ENCODE data around the gene UMOD.

UMOD gene

DNA sequence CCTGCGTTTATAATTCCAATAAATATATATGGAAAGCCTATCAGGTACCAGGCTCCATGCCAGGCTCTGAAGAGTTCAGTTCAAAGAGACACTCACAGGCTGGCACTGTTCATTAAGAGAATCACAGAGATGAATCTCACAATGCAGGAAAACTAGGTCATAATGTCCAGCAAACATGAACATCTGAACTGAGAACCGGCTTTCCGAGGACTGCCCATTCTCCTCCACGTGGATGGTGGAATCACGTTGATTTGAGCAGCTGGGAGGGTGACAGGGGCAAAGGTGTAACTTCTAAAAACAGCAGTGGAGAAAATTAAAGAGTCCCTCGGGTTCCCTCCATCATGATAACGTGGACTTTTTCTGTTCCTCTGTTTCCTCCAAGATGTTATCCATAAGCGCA lies 35.4 kb downstream of the UMOD start:
- TF ChIP-seq POLR2AphosphoS5 (IDR thresholded peaks at IDR 0.05; ENCODE audit: low read depth): no peak
- TF ChIP-seq, protein P1, sequence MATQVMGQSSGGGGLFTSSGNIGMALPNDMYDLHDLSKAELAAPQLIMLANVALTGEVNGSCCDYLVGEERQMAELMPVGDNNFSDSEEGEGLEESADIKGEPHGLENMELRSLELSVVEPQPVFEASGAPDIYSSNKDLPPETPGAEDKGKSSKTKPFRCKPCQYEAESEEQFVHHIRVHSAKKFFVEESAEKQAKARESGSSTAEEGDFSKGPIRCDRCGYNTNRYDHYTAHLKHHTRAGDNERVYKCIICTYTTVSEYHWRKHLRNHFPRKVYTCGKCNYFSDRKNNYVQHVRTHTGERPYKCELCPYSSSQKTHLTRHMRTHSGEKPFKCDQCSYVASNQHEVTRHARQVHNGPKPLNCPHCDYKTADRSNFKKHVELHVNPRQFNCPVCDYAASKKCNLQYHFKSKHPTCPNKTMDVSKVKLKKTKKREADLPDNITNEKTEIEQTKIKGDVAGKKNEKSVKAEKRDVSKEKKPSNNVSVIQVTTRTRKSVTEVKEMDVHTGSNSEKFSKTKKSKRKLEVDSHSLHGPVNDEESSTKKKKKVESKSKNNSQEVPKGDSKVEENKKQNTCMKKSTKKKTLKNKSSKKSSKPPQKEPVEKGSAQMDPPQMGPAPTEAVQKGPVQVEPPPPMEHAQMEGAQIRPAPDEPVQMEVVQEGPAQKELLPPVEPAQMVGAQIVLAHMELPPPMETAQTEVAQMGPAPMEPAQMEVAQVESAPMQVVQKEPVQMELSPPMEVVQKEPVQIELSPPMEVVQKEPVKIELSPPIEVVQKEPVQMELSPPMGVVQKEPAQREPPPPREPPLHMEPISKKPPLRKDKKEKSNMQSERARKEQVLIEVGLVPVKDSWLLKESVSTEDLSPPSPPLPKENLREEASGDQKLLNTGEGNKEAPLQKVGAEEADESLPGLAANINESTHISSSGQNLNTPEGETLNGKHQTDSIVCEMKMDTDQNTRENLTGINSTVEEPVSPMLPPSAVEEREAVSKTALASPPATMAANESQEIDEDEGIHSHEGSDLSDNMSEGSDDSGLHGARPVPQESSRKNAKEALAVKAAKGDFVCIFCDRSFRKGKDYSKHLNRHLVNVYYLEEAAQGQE (IDR thresholded peaks at IDR 0.05; ENCODE audit: insufficient replicate concordance, low read depth): no peak
- no peak for TF ChIP-seq SPI1 (IDR thresholded peaks at IDR 0.05; ENCODE audit: borderline replicate concordance, low read depth)
- no peak for TF ChIP-seq GABPA (IDR thresholded peaks at IDR 0.05; ENCODE audit: low read depth)
- TF ChIP-seq, protein P2, sequence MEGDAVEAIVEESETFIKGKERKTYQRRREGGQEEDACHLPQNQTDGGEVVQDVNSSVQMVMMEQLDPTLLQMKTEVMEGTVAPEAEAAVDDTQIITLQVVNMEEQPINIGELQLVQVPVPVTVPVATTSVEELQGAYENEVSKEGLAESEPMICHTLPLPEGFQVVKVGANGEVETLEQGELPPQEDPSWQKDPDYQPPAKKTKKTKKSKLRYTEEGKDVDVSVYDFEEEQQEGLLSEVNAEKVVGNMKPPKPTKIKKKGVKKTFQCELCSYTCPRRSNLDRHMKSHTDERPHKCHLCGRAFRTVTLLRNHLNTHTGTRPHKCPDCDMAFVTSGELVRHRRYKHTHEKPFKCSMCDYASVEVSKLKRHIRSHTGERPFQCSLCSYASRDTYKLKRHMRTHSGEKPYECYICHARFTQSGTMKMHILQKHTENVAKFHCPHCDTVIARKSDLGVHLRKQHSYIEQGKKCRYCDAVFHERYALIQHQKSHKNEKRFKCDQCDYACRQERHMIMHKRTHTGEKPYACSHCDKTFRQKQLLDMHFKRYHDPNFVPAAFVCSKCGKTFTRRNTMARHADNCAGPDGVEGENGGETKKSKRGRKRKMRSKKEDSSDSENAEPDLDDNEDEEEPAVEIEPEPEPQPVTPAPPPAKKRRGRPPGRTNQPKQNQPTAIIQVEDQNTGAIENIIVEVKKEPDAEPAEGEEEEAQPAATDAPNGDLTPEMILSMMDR (IDR thresholded peaks at IDR 0.05; ENCODE audit: insufficient read depth, low read length): no peak
- Histone ChIP-seq H3K27ac (replicated peaks) (no peak overlapping the region), H3K27me3 (ENCODE audit: insufficient read depth, poor library complexity, severe bottlenecking) (no peaks in the 10 kb centered on the region), H3K4me3 (replicated peaks; ENCODE audit: insufficient read depth, low read length) (no peak overlapping the region)
- DNase-seq (ENCODE audit: low read depth in 1 of 2, low spot score in 1 of 2): no peak

DNA sequence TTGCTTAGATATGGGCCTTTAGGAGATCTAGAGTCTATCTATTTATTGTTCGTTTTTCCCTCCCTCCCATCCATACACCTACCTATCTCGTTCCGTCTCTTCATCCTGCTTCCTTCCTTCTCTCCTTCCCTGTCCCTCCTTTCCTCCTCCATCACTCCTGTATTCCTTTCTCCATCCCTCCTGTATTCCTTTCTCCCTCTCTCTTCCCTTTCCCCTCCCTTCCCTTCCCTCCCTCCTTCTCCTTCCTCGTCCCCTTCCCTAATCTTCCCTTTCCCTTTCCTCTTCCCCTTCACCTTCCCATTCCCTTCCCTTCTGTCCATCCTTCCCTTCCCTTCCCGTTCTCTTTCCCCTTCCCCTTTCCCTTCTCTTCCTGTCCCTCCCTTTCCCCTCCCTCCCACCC lies 35.8 kb downstream of the UMOD start:
- Histone ChIP-seq H3K27ac (replicated peaks) (no peak overlapping the region), H3K27me3 (ENCODE audit: insufficient read depth, poor library complexity, severe bottlenecking) (no peaks in the 10 kb centered on the region), H3K4me3 (replicated peaks; ENCODE audit: insufficient read depth, low read length) (no peak overlapping the region)
- TF ChIP-seq, protein P1 (IDR thresholded peaks at IDR 0.05; ENCODE audit: insufficient replicate concordance, low read depth): no peak
- TF ChIP-seq, protein P2 (IDR thresholded peaks at IDR 0.05; ENCODE audit: insufficient read depth, low read length): no peak
- TF ChIP-seq SPI1 (IDR thresholded peaks at IDR 0.05; ENCODE audit: borderline replicate concordance, low read depth) (no peak), POLR2AphosphoS5 (IDR thresholded peaks at IDR 0.05; ENCODE audit: low read depth) (no peak), GABPA (IDR thresholded peaks at IDR 0.05; ENCODE audit: low read depth) (no peak)
- DNase-seq (ENCODE audit: low read depth in 1 of 2, low spot score in 1 of 2): no peak

DNA sequence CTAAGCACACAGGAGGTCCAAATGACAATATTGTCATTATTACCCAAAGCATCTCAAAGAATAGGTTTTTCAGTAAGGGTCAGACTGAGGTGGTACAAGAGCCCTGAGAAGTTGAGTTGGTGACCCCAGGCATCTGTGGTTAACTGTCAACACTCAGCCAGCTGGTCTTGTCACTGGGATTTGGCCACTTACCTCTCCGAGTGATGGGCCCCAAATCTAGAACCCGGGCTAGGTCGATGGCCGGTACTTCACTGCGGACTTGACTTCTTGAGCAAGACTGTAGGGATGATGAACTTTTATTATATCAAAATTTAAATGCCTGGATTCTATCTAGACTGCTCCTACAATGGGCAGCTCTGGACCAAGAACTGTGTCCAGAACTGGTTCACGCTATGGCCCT lies 36.8 kb downstream of the UMOD start:
- no peak overlapping the region for H3K27ac ChIP-seq (replicated peaks)
- no peak overlapping the region for H3K4me3 ChIP-seq (replicated peaks; ENCODE audit: insufficient read depth, low read length)
- no peak for DNase-seq (ENCODE audit: low read depth in 1 of 2, low spot score in 1 of 2)
- no peak for TF ChIP-seq SPI1 (IDR thresholded peaks at IDR 0.05; ENCODE audit: borderline replicate concordance, low read depth)
- TF ChIP-seq, protein P2 (IDR thresholded peaks at IDR 0.05; ENCODE audit: insufficient read depth, low read length): no peak
- TF ChIP-seq GABPA (IDR thresholded peaks at IDR 0.05; ENCODE audit: low read depth): no peak
- no peak for TF ChIP-seq POLR2AphosphoS5 (IDR thresholded peaks at IDR 0.05; ENCODE audit: low read depth)
- TF ChIP-seq, protein P1 (IDR thresholded peaks at IDR 0.05; ENCODE audit: insufficient replicate concordance, low read depth): no peak
- no peaks in the 10 kb centered on the region for H3K27me3 ChIP-seq (ENCODE audit: insufficient read depth, poor library complexity, severe bottlenecking)

Data from HL-60 (cell line).